ENCODE data around the gene TOPBP1.

DNA sequence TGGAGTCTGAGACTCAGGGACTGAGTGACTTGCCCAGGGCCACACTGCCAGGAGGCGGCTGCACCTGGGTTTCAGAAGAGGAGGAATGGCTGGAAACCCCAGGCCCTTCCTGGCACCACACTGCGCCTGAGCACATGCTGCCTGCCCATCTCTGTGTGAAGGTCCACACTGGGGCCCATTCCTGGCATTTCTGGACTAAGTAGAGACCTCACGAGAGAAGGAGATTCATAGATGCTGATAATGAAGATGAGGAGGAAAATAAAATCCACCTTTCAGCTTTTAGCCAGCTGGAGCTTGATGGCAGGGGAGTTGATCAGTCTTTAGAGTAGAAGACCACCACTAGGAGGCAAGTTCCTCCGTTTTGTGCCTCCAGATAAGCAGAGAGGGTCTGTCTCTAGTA is 44.3 kb upstream of the TOPBP1 start:
- TF ChIP-seq POLR2AphosphoS5 (IDR thresholded peaks at IDR 0.05; ENCODE audit: borderline replicate concordance, low read depth, low read length): no peak
- TF ChIP-seq EZH2 (IDR thresholded peaks at IDR 0.05): no peak
- no peak for TF ChIP-seq FOXP2 (optimal IDR thresholded peaks at IDR 0.05; ENCODE audit: control extremely low read depth, extremely low read length, insufficient read depth)
